Activated CD8-positive, alpha-beta memory T cell treated with anti-CD3 and anti-CD28 coated beads, Interleukin-2, amount 50 U/mL, for 1 hour (primary cell): Measurements from ENCODE around the gene ZNF768.
"Not testable (repeated sequence)": the region's sequence is repeated elsewhere in the genome, so short reads cannot be mapped to it uniquely, and the experiment has no call there.

ENCODE experiments used
- DNase-seq: peaks from one replicate; pipeline ENCODE4 v3.0.0-alpha.2; 2020; ENCODE audit errors: extremely low read depth

Gene ZNF768

GRCh38 chr16:30555315-30556124 lies 29.2 kb upstream of the ZNF768 start:
- no peak for DNase-seq

- no peak for DNase-seq
Observed at GRCh38 chr16:30554557-30555314, 28.4 kb upstream of the ZNF768 start.

- no peak for DNase-seq
Observed at GRCh38 chr16:30553393-30553899, 27.1 kb upstream of the ZNF768 start.

GRCh38 chr16:30552956-30553355 lies 26.6 kb upstream of the ZNF768 start:
- no peak for DNase-seq

GRCh38 chr16:30551781-30552180 lies 25.4 kb upstream of the ZNF768 start:
- DNase-seq = peak; percentile 53

GRCh38 chr16:30548416-30549253 lies 22.3 kb upstream of the ZNF768 start:
- DNase-seq = no peak

GRCh38 chr16:30546115-30546514 lies 19.7 kb upstream of the ZNF768 start:
- no peak for DNase-seq

GRCh38 chr16:30543067-30543466 lies 16.7 kb upstream of the ZNF768 start:
- DNase-seq = no peak

GRCh38 chr16:30541502-30542329 lies 15.3 kb upstream of the ZNF768 start:
- DNase-seq = no peak

- DNase-seq = not testable (repeated sequence)
Observed at GRCh38 chr16:30540916-30541464, 14.6 kb upstream of the ZNF768 start.

- DNase-seq = not testable (repeated sequence)
Observed at GRCh38 chr16:30539986-30540526, 13.7 kb upstream of the ZNF768 start.

GRCh38 chr16:30539000-30539964 lies 12.9 kb upstream of the ZNF768 start:
- no peak for DNase-seq

GRCh38 chr16:30536391-30537024 lies 10.1 kb upstream of the ZNF768 start:
- not testable (repeated sequence) for DNase-seq

GRCh38 chr16:30535777-30536190 lies 9.4 kb upstream of the ZNF768 start:
- no peak for DNase-seq

GRCh38 chr16:30535106-30535776 lies 8.9 kb upstream of the ZNF768 start:
- DNase-seq = no peak

GRCh38 chr16:30534368-30535105 lies 8.2 kb upstream of the ZNF768 start, which contains the start of gene ZNF747:
Gene ZNF747, minus strand, starts transcription at chr16:30534858. Its CDS starts 179 bp downstream, at chr16:30534679.
- peak; percentile 80 for DNase-seq

- DNase-seq = no peak
Observed at GRCh38 chr16:30533748-30534367, 7.5 kb upstream of the ZNF768 start.
